ENCODE data around the gene KRT73.

Gene KRT73

DNA sequence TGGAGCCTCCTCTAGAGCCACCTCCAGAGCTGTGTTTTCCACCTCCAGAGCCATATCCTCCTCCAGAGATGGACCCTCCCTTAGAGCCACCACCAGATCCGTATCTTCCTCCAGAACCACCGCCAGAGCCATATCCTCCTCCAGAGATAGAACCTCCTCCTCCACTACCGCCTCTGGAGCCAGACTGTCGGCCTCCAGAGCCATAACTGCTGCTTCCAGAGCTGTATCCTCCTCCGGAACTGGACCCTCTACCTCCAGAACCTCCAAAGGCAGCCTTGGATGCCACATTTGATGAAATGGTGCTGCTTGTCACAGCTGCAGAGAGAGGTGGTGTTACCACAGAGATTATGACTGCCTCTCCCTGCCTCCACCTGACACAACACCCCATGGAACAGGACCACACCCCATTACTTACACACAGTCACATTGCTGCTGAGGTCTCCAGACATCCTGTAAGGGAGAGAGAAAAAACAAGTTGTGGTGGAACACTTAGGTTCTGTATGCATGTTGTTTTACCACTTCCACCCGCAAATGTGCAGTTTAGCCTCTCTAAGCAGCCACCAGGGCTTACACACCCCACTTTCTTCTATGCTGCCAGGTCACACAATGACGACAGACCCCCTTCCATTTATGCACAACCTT lies 26.9 kb upstream of the KRT73 start:
- no peak for DNase-seq (ENCODE audit: low read depth)

GRCh38 chr12:52644078-52644415 lies 25.7 kb upstream of the KRT73 start:
- no peak for DNase-seq (ENCODE audit: low read depth)

DNA sequence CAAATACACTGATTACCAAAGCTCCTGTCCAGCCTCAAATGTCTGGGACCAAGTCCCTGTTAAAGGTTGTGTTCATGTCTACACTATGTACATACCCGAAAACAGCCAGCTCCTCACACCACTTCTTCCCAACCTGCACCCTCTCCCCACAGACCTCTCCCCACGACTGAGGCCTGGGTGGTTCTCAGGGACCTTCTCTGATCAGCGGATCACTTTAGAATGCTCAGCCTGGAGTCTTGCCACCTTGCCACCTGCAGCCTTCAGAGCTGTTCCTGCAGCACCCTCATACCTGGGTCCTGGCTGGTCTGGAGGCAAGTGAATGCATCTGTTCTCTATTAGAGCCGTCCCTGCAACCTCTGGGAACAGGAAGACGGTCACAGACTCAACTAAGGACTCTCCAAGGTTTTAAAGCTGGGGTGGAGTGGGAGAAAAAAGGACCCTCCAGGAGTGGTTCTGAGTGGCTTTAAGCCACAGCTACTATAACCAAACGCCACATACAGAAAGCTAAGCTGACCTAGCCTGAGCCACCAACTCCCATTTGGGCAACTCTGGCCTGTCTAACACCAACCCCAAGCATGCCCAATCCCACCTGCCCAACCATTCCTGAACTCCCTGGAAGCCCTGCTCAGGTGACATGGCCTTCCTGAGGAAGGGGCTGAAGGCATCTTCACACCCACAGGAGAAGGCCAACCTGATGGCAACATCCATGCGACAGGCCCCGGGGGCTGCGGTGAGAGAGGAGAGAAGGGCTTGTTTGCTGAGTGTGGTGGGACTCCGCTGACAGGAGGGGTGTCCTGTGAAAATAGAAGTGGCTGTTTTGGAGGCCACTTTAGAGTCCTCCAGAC lies 25.1 kb upstream of the KRT73 start:
- DNase-seq (ENCODE audit: low read depth) = no peak

GRCh38 chr12:52641468-52641867 lies 23.1 kb upstream of the KRT73 start:
- no peak for DNase-seq (ENCODE audit: low read depth)

DNA sequence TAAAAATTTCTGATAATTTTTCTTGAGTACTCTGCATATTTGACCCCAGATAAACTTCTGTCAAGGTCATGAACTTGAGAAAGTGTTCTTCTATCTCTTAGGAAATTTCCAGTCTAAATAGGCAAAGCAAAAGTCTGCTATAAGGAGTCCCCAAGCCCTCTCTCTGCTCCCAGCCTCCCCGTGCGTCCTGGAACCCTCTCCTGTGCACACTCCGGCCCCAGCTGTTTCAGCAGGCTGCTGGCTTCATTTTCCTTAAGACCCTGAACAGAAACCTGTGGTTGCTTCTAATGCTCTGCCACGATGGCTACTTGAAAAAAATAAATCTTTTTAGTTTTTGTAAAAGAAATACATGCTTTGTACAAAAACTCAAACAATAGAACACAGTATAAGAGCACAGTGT lies 18.9 kb upstream of the KRT73 start:
- DNase-seq (ENCODE audit: low read depth) = no peak

DNA sequence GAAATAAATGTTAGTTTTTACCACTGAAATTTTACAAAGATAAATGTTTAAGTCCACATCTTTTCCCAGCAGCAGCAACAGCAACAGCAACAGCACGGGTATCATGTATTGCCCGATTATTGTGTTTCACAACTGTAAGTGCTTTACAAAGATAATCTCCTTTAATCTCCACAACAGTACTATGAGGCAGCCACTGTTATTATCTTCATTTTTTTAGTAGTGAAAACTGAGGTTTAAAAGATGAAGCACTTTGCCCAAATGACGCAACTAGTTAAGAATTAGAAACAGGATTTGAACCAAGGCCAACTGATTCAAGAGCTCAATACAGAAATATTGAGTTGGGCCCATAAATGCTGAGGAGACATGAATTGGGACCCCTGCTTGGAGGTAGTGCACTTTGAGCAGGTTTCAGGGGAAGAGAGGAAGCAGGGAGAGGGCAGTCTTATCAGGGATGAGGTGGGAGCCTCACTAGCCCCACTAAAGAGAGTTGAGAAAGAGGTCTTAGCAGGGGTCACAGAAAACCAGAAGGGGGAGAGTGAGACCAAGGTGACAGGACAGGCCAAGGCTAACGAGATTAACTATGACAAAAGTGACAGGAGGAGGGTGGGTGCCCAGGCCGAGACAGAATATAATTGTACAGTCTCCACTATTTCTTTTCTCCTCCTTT lies 18.4 kb upstream of the KRT73 start:
- DNase-seq (ENCODE audit: low read depth) = no peak

- no peak for DNase-seq (ENCODE audit: low read depth)
Observed at GRCh38 chr12:52636189-52636588, 17.8 kb upstream of the KRT73 start.

DNA sequence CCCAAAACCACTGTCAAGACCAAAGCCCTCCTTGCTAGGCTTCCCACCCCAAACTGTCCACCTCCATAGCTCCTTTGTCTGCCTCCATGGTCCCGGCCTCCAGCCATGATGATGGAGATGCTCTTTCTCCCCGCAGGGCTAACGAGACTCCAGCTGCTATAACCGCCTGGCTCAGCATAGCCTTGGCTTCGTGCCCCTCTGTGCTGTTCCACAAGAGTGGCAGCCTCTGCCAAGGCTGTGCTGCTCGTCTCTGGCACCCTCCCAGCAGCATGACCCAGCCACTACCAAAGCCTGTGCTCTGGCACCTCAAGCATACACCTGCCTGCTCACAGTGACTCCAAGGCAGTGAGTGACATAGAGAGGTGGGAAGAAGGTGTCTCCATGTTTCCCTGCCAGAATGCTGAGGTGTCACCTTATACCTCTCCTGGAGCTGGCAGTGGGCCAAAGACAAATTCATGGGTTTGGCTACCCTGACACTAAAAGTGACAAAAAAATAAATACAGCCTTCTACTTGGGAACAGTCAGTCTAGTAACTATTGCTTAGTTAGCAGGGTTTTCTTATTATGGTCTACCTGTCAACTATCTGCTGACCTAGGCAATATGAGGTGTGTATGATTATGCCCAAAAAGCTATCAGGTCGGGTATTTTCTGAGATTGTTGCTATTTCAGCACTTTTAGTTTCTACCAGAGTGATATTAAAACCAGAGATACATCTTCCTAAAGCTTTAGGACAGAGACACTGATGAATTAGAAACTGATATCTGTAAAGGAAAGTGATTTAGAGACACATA lies 16.1 kb upstream of the KRT73 start:
- DNase-seq (ENCODE audit: low read depth) = no peak

GRCh38 chr12:52633383-52633782 lies 15.0 kb upstream of the KRT73 start:
- DNase-seq (ENCODE audit: low read depth) = no peak

DNA sequence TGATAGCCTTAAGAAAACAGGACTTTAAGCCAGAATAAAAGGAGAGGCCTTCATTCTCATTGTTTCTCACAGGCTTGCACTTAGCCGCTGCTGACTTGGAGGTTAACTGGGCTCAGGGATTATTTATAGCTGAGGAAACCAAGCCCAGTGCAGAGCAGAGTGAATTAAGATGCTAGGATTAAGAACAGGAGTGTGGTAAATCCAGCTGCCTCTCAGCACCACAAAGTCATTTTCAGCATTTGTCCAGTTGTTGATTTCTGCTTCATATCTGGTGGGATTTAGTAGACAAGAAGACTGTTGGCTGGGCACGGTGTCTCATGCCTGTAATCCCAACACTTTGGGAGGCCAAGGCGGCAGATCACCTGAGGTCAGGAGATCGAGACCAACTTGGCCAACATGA lies 14.3 kb upstream of the KRT73 start:
- DNase-seq (ENCODE audit: low read depth) = no peak

GRCh38 chr12:52631676-52632459 lies 13.5 kb upstream of the KRT73 start:
- no peak for DNase-seq (ENCODE audit: low read depth)

GRCh38 chr12:52631264-52631663 lies 12.9 kb upstream of the KRT73 start:
- no peak for DNase-seq (ENCODE audit: low read depth)

DNA sequence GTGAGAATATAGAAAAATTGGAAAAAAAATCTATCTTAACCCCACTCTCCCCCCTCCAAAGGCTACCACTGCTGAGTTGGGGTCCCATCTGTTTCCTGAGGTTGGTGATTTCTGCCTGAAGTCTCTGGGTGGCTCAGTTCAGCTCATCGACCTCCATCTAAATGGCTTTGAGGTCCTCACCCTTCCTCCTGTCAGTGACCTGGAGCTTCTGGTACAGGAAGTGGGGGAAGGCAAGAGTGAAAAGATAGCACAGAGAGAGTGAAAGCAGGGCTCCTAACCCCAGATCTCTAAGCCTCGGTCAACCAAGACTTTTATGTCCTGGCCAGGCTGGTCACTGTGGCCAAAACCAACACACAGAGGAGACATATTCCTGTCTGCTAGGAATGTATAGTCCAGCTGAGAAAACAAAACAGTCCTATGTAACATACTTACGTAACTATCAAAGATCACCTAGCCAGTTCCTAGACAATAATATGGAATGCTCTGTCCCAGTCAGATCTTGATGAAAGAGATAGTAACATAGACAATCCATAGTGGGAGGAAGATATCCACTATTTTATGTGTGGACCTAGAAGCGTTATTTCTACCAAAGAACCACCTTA lies 12.3 kb upstream of the KRT73 start:
- DNase-seq (ENCODE audit: low read depth) = no peak

- DNase-seq (ENCODE audit: low read depth) = no peak
Observed at GRCh38 chr12:52630008-52630500, 11.7 kb upstream of the KRT73 start.

- DNase-seq (ENCODE audit: low read depth) = no peak
Observed at GRCh38 chr12:52629281-52630007, 11.1 kb upstream of the KRT73 start.

DNA sequence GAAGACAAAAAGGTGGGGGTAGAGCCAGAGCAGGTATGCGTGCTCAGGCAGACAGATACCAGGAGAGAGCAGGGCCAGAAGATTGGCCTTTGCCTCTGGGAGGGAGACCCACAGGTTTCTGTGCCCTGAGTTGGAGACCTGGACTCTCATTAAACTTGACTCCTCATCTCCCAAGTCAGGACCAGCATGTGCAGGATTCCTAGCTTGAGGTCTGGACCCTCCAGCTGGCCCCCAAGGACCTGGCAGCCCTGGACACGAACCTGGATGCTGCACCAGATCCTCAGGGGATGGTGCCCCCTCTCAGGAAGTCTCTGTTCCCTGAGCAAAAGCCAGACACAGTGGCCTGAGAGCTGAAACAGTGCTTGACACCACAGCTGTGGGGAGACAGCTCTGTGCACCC lies 10.5 kb upstream of the KRT73 start:
- no peak for DNase-seq (ENCODE audit: low read depth)

GRCh38 chr12:52628111-52628507 lies 9.8 kb upstream of the KRT73 start:
- no peak for DNase-seq (ENCODE audit: low read depth)

DNA sequence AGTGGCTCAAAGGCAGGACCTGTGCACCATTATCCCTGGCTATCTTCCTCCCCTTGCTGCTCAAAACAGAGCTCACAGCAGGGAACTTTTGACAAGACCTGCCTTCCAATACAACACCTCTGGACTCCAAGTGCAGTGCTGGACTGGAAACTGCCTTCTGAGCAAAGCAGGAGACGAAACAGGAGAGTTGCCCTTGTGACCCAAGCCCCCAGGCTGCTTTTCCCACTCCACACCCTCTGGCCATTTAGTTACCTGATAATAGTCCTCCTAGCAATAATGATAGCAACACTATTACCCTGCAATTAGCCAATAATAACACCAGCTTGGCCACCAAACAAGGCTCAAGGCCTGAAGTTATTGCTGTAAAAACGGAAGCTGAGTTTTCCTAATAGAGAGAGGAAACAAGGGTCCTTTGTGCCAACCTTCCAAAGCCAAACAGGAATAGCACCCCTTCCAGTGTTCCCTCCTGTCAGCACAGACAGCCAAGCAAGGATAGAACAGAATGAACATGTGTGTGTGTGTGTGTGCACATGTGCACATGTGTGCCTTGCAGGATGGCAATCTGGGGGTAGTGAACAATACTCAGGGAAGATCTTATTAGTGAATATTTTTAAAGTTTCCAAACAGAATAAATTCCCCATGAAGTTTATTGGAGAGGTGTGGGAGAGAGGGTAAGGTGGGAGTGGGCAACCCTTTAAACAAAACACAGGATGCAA lies 9.2 kb upstream of the KRT73 start:
- no peak for DNase-seq (ENCODE audit: low read depth)

DNA sequence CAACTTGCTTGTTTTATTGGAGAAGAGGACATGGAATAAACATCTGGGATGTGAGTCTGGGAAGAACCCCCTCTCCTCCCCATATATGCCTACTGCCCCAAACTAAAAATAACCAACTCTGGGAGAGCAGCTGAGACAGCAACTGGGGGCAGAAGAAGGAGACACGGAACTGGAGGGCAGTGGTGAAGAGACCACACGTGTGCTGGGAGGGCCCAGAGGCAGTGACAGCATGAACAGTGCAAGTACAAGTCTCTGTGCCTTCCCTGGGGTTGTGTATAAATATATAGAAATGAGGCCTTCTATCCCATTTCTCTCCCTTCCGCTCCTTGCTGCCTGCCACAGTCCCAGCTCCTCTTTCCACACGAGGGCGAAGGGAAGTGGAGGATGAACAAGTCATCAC lies 4.0 kb upstream of the KRT73 start:
- no peak for DNase-seq (ENCODE audit: low read depth)

DNA sequence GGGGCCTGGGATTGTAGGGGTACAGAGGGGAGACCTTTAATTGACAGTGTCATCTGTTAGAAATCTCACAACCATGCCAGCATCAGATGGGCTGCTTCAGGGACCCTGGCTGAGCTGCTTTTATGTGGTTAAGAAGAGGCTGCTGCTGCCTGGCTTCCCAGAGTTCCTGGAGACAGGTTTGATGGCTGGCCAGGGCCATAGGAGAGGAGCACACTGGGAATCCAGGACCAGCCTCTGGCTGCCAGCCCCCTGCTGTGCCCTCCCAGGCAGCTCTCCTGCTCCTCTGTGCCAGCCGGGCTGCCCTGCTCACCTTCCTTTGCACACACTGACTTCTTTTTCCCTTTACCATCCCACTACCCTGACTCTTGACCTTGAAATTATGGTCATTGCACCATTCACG lies 507 bp upstream of the KRT73 start:
- no peak for DNase-seq (ENCODE audit: low read depth)
